H9 (cell line): Measurements from ENCODE around the gene SLC29A4. TPM values are rescaled to one million over a fixed set of nuclear protein-coding genes. Genes with fewer than 3 reads are reported as not detected.
A peak's percentile ranks its signal among the peaks of the same experiment; 100 is the strongest.

ENCODE experiments used
- DNase-seq: peaks from one replicate; pipeline ENCODE4 v3.0.0-alpha.2; 2017
- H2AFZ ChIP-seq: one replicate; pipeline ENCODE4 v1.6.1; 2013; ENCODE audit warnings: mild to moderate bottlenecking, low read length, control low read depth, moderate library complexity
- H2AK5ac ChIP-seq: 2 replicates; pipeline ENCODE4 v1.6.1; 2013; ENCODE audit warnings: low read length, control low read depth, mixed read lengths; ENCODE audit not compliant: insufficient read length
- H2BK120ac ChIP-seq: one replicate; pipeline ENCODE4 v1.6.1; 2013; ENCODE audit warnings: low read depth, mild to moderate bottlenecking, low read length, control low read depth, inconsistent platforms; ENCODE audit not compliant: poor library complexity, severe bottlenecking
- H2BK12ac ChIP-seq: 2 replicates; pipeline ENCODE4 v1.6.1; 2013; ENCODE audit warnings: low read length, control low read depth, mixed read lengths, low read depth; ENCODE audit not compliant: insufficient read length
- H2BK15ac ChIP-seq: 2 replicates; pipeline ENCODE4 v1.6.1; 2013; ENCODE audit warnings: low read depth, low read length, control low read depth
- H2BK20ac ChIP-seq: one replicate; pipeline ENCODE4 v1.6.1; 2013; ENCODE audit warnings: low read depth, mild to moderate bottlenecking, low read length, control low read depth, inconsistent platforms; ENCODE audit not compliant: poor library complexity, severe bottlenecking
- H2BK5ac ChIP-seq: 2 replicates; pipeline ENCODE4 v1.6.1; 2013; ENCODE audit warnings: low read length, control low read depth, mixed read lengths; ENCODE audit not compliant: insufficient read length
- H3K14ac ChIP-seq: 2 replicates; pipeline ENCODE4 v1.6.1; 2013; ENCODE audit warnings: low read length, control low read depth; ENCODE audit not compliant: insufficient read depth
- H3K18ac ChIP-seq: 2 replicates; pipeline ENCODE4 v1.6.1; 2013; ENCODE audit warnings: low read depth, mild to moderate bottlenecking, mixed read lengths, low read length, control low read depth; ENCODE audit not compliant: insufficient read length
- H3K23ac ChIP-seq: 2 replicates; pipeline ENCODE4 v1.6.1; 2013; ENCODE audit warnings: low read length, control low read depth, mixed read lengths, low read depth; ENCODE audit not compliant: insufficient read length
- H3K23me2 ChIP-seq: 2 replicates; pipeline ENCODE4 v1.6.1; 2013; ENCODE audit warnings: low read depth, mild to moderate bottlenecking, mixed read lengths, low read length, control low read depth; ENCODE audit not compliant: insufficient read length, poor library complexity, severe bottlenecking
- H3K27ac ChIP-seq: 2 replicates; pipeline ENCODE4 v1.5.1; 2013; ENCODE audit warnings: low read length, control low read depth, mixed read lengths, low read depth; ENCODE audit not compliant: insufficient read length
- H3K27me3 ChIP-seq: 2 replicates; pipeline ENCODE4 v1.6.1; 2013; ENCODE audit warnings: low read length, control low read depth, inconsistent platforms; ENCODE audit not compliant: insufficient read depth
- H3K4ac ChIP-seq: 2 replicates; pipeline ENCODE4 v1.6.1; 2013; ENCODE audit warnings: low read depth, mild to moderate bottlenecking, control low read depth, inconsistent platforms, low read length, moderate library complexity
- H3K4me1 ChIP-seq: 2 replicates; pipeline ENCODE4 v1.6.1; 2013; ENCODE audit warnings: low read length, control low read depth, inconsistent platforms; ENCODE audit not compliant: insufficient read depth
- H3K4me2 ChIP-seq: 2 replicates; pipeline ENCODE4 v1.6.1; 2013; ENCODE audit warnings: low read length, control low read depth, mixed read lengths; ENCODE audit not compliant: insufficient read length, insufficient read depth
- H3K56ac ChIP-seq: 2 replicates; pipeline ENCODE4 v1.6.1; 2013; ENCODE audit warnings: low read depth, mild to moderate bottlenecking, mixed read lengths, low read length, control low read depth; ENCODE audit not compliant: insufficient read length
- H3K79me1 ChIP-seq: 2 replicates; pipeline ENCODE4 v1.6.1; 2013; ENCODE audit warnings: low read depth, mild to moderate bottlenecking, moderate library complexity, low read length, control low read depth, inconsistent platforms; ENCODE audit not compliant: insufficient read depth, poor library complexity, severe bottlenecking
- H3K79me2 ChIP-seq: 2 replicates; pipeline ENCODE4 v1.6.1; 2013; ENCODE audit warnings: low read length, control low read depth, inconsistent platforms; ENCODE audit not compliant: insufficient read depth
- H3K9ac ChIP-seq: 2 replicates; pipeline ENCODE4 v1.6.1; 2013; ENCODE audit warnings: low read length, control low read depth, mixed read lengths; ENCODE audit not compliant: insufficient read length; ENCODE audit errors: extremely low read depth
- H3K9me3 ChIP-seq: one replicate; pipeline ENCODE4 v1.6.1; 2013; ENCODE audit warnings: low read depth, low read length, inconsistent platforms; ENCODE audit not compliant: control insufficient read depth
- H3T11ph ChIP-seq: one replicate; pipeline ENCODE4 v1.6.1; 2013; ENCODE audit warnings: mild to moderate bottlenecking, low read length, control low read depth, inconsistent platforms
- H4K20me1 ChIP-seq: one replicate; pipeline ENCODE4 v1.6.1; 2013; ENCODE audit not compliant: control insufficient read depth, insufficient read length, insufficient read depth
- H4K5ac ChIP-seq: 2 replicates; pipeline ENCODE4 v1.6.1; 2013; ENCODE audit warnings: low read depth, mild to moderate bottlenecking, mixed read lengths, low read length, control low read depth; ENCODE audit not compliant: insufficient read length
- H4K8ac ChIP-seq: replicated peaks from 2 replicates; pipeline ENCODE4 v1.6.1; 2013; ENCODE audit warnings: low read length, control low read depth, mixed read lengths, low read depth; ENCODE audit not compliant: insufficient read length
- H4K91ac ChIP-seq: 2 replicates; pipeline ENCODE4 v1.6.1; 2013; ENCODE audit warnings: low read depth, mild to moderate bottlenecking, moderate library complexity, mixed read lengths, low read length, control low read depth; ENCODE audit not compliant: insufficient read length
- H3K27ac Mint-ChIP-seq, 3 experiments: 2 replicates in 2 of 3; 3 replicates in 1 of 3; pipeline ENCODE4 v1.8.0; 2020 to 2021; ENCODE audit warnings: mixed read lengths in 3 of 3, mild to moderate bottlenecking in 1 of 3, moderate library complexity in 1 of 3
- H3K27me3 Mint-ChIP-seq: 2 replicates; pipeline ENCODE4 v1.8.0; 2021; ENCODE audit warnings: low read depth, mild to moderate bottlenecking, moderate library complexity, mixed read lengths
- H3K36me3 Mint-ChIP-seq, 3 experiments: 2 replicates in 2 of 3; 3 replicates in 1 of 3; pipeline ENCODE4 v1.8.0; 2020 to 2021; ENCODE audit warnings: low read depth in 3 of 3, mixed read lengths in 3 of 3; ENCODE audit not compliant: insufficient read depth in 1 of 3
- H3K4me1 Mint-ChIP-seq, 2 experiments: 2 replicates each; pipeline ENCODE4 v1.8.0; 2020; ENCODE audit warnings: mixed read lengths in 2 of 2
- H3K4me3 Mint-ChIP-seq, 2 experiments: 2 replicates in 1 of 2; 3 replicates in 1 of 2; pipeline ENCODE4 v1.8.0; 2020 to 2021; ENCODE audit warnings: mild to moderate bottlenecking in 2 of 2, mixed read lengths in 2 of 2, moderate library complexity in 1 of 2
- H3K9me3 Mint-ChIP-seq, 2 experiments: 2 replicates in 1 of 2; 3 replicates in 1 of 2; pipeline ENCODE4 v1.8.0; 2020; ENCODE audit warnings: mild to moderate bottlenecking in 2 of 2, mixed read lengths in 2 of 2, moderate library complexity in 1 of 2
- WGBS: extraction: QIAGEN DNeasy Blood & Tissue Kit; methylation state at CpG from one replicate; pipeline ENCODE4 v1.1.7; 2013; ENCODE audit warnings: missing lambda C conversion rate, low lambda C conversion rate, mixed read lengths; ENCODE audit not compliant: insufficient read length; ENCODE audit errors: extremely low coverage; 5-methylcytosine and 5-hydroxymethylcytosine counted together
- total RNA-seq: library from RNA; stranded (reverse); gene quantifications from 2 replicates; pipeline ENCODE4 v1.2.1, GENCODE V29; 2021
- TF ChIP-seq, protein P1 (sequence below): fragments of 200-600 bp; sonication (generic); conservative IDR thresholded peaks from 3 replicates; pipeline ENCODE4 v1.8.0; 2021; ENCODE audit warnings: antibody characterized with exemption, mild to moderate bottlenecking

SLC29A4 gene
- total RNA-seq, 1 experiment from 2014 or later, result 12.4 TPM

- Mint-ChIP-seq H3K4me3 (peak overlapping the region; percentile 34 to 73), H3K27me3 (peaks cover 43% of the 10 kb centered on the region), H3K4me1 (peaks cover 33 to 48% of the 10 kb centered on the region in 2 experiments), H3K27ac (no peak overlapping the region), H3K36me3 (peaks cover 2 to 11% (median 3%) of the 10 kb centered on the region in 3 experiments; a peak in 5 of 7 replicates), H3K9me3 (peaks cover 0 to 15% of the 10 kb centered on the region in 2 experiments; a peak in 3 of 5 replicates)
- Histone ChIP-seq H3K18ac (no peak overlapping the region), H2BK12ac (no peak overlapping the region), H2AFZ (no peak overlapping the region), H4K20me1 (no peaks in the 10 kb centered on the region), H2BK120ac (no peak overlapping the region), H3K23ac (no peak overlapping the region), H3K9me3 (no peaks in the 10 kb centered on the region), H3K56ac (no peak overlapping the region), H2BK15ac (no peak overlapping the region), H3K79me1 (no peaks in the 10 kb centered on the region), H3K23me2 (no peaks in the 10 kb centered on the region), H3K79me2 (no peaks in the 10 kb centered on the region), H2BK20ac (no peak overlapping the region), H3K27ac (no peak overlapping the region), H4K91ac (no peak overlapping the region), H3K4me2 (peak overlapping the region; percentile 70), H3K4ac (no peak overlapping the region), H2BK5ac (no peak overlapping the region), H3K9ac (no peak overlapping the region), H3K14ac (no peak overlapping the region), H3K4me1 (0 out of 2 replicates have a peak, but pooled peaks cover 2% of the 10 kb centered on the region), H4K8ac (no peak overlapping the region), H3T11ph (no peak overlapping the region), H4K5ac (no peak overlapping the region), H3K27me3 (peaks cover 23% of the 10 kb centered on the region; the same call in 1 of the 2 replicates), H2AK5ac (no peak overlapping the region)
- TF ChIP-seq, protein P1, sequence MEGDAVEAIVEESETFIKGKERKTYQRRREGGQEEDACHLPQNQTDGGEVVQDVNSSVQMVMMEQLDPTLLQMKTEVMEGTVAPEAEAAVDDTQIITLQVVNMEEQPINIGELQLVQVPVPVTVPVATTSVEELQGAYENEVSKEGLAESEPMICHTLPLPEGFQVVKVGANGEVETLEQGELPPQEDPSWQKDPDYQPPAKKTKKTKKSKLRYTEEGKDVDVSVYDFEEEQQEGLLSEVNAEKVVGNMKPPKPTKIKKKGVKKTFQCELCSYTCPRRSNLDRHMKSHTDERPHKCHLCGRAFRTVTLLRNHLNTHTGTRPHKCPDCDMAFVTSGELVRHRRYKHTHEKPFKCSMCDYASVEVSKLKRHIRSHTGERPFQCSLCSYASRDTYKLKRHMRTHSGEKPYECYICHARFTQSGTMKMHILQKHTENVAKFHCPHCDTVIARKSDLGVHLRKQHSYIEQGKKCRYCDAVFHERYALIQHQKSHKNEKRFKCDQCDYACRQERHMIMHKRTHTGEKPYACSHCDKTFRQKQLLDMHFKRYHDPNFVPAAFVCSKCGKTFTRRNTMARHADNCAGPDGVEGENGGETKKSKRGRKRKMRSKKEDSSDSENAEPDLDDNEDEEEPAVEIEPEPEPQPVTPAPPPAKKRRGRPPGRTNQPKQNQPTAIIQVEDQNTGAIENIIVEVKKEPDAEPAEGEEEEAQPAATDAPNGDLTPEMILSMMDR, result no peak
- DNase-seq, result no peak
- WGBS, result no CpG with 5 or more reads among the region's 23 CpGs
Measured at GRCh38 chr7:5350600-5351385, 68.0 kb downstream of the SLC29A4 start.
